Mesenchymal stem cell (in vitro differentiated cells and primary cell): ENCODE measurements around the gene EML4.

ENCODE experiments used
- DNase-seq: peaks from one replicate; pipeline ENCODE4 v3.0.0-alpha.2; 2013
- H2AFZ ChIP-seq: one replicate; pipeline ENCODE4 v1.6.1; 2013; ENCODE audit warnings: low read depth, mild to moderate bottlenecking, control low read depth, inconsistent platforms, low read length, moderate library complexity
- H2AK5ac ChIP-seq: 2 replicates; pipeline ENCODE4 v1.6.1; 2013; ENCODE audit warnings: low read length, moderate library complexity, mild to moderate bottlenecking, inconsistent platforms; ENCODE audit not compliant: severe bottlenecking
- H2BK120ac ChIP-seq: one replicate; pipeline ENCODE4 v1.6.1; 2013; ENCODE audit warnings: low read depth, mild to moderate bottlenecking, inconsistent platforms, low read length, moderate library complexity
- H2BK12ac ChIP-seq, 2 experiments: one replicate each; pipeline ENCODE4 v1.6.1; 2013; ENCODE audit warnings: inconsistent platforms in 2 of 2, low read length in 2 of 2, mild to moderate bottlenecking in 2 of 2, moderate library complexity in 2 of 2, control low read depth in 1 of 2
- H2BK15ac ChIP-seq: one replicate; pipeline ENCODE4 v1.6.1; 2013; ENCODE audit warnings: mild to moderate bottlenecking, low read depth, inconsistent platforms; ENCODE audit not compliant: poor library complexity, severe bottlenecking
- H2BK5ac ChIP-seq: 2 replicates; pipeline ENCODE4 v1.6.1; 2013; ENCODE audit warnings: low read depth, mild to moderate bottlenecking, low read length, control low read depth, inconsistent platforms; ENCODE audit not compliant: poor library complexity, severe bottlenecking
- H3K14ac ChIP-seq, 2 experiments: one replicate each; pipeline ENCODE4 v1.6.1; 2013; ENCODE audit warnings: inconsistent platforms in 2 of 2, low read length in 2 of 2, control low read depth in 1 of 2, mild to moderate bottlenecking in 1 of 2, moderate library complexity in 1 of 2
- H3K18ac ChIP-seq, 2 experiments: one replicate each; pipeline ENCODE4 v1.6.1; 2013; ENCODE audit warnings: inconsistent platforms in 2 of 2, low read length in 2 of 2, control low read depth in 1 of 2, low read depth in 1 of 2, mild to moderate bottlenecking in 1 of 2
- H3K23ac ChIP-seq, 2 experiments: one replicate each; pipeline ENCODE4 v1.6.1; 2013; ENCODE audit warnings: inconsistent platforms in 2 of 2, low read length in 2 of 2, mild to moderate bottlenecking in 2 of 2, moderate library complexity in 2 of 2, control low read depth in 1 of 2
- H3K27ac ChIP-seq: 2 replicates; pipeline ENCODE4 v1.5.1; 2013; ENCODE audit warnings: mild to moderate bottlenecking, moderate library complexity, low read length, control low read depth, inconsistent platforms; ENCODE audit not compliant: poor library complexity, severe bottlenecking
- H3K27me3 ChIP-seq, 2 experiments: 2 replicates each; pipeline versions ENCODE4 v1.6.1 to v1.7.0; 2013; ENCODE audit warnings: low read length in 2 of 2, mild to moderate bottlenecking in 2 of 2, moderate library complexity in 2 of 2, control low read depth in 1 of 2, inconsistent platforms in 1 of 2; ENCODE audit not compliant: control insufficient read depth in 1 of 2, insufficient read depth in 1 of 2
- H3K36me3 ChIP-seq, 2 experiments: 2 replicates each; pipeline versions ENCODE4 v1.6.1 to v1.7.0; 2013; ENCODE audit warnings: low read length in 2 of 2, control low read depth in 1 of 2, inconsistent platforms in 1 of 2, low read depth in 1 of 2, mild to moderate bottlenecking in 1 of 2; ENCODE audit not compliant: insufficient read depth in 2 of 2, control insufficient read depth in 1 of 2
- H3K4ac ChIP-seq, 2 experiments: one replicate each; pipeline ENCODE4 v1.6.1; 2013; ENCODE audit warnings: inconsistent platforms in 2 of 2, low read length in 2 of 2, mild to moderate bottlenecking in 2 of 2, moderate library complexity in 2 of 2, control low read depth in 1 of 2, low read depth in 1 of 2
- H3K4me1 ChIP-seq: 2 replicates; pipeline ENCODE4 v1.6.1; 2013; ENCODE audit warnings: low read depth, low read length, control low read depth; ENCODE audit not compliant: control insufficient read depth, insufficient read depth
- H3K4me2 ChIP-seq: 2 replicates; pipeline ENCODE4 v1.6.1; 2013; ENCODE audit warnings: low read length, mild to moderate bottlenecking, inconsistent platforms; ENCODE audit not compliant: poor library complexity, severe bottlenecking
- H3K4me3 ChIP-seq, 2 experiments: 2 replicates each; pipeline versions ENCODE4 v1.5.1 to v1.7.0; 2013; ENCODE audit warnings: low read length in 2 of 2, mild to moderate bottlenecking in 2 of 2, control low read depth in 1 of 2, low read depth in 1 of 2; ENCODE audit not compliant: insufficient read depth in 1 of 2
- H3K79me1 ChIP-seq: replicated peaks from 2 replicates; pipeline ENCODE4 v1.6.1; 2013; ENCODE audit warnings: mild to moderate bottlenecking, control low read depth, low read length, inconsistent platforms; ENCODE audit not compliant: poor library complexity, severe bottlenecking
- H3K9ac ChIP-seq: 2 replicates; pipeline ENCODE4 v1.7.0; 2013; ENCODE audit warnings: mild to moderate bottlenecking, low read length, moderate library complexity
- H3K9me3 ChIP-seq: 2 replicates; pipeline ENCODE4 v1.7.0; 2013; ENCODE audit warnings: mild to moderate bottlenecking, low read length; ENCODE audit not compliant: control insufficient read depth
- H4K8ac ChIP-seq: one replicate; pipeline ENCODE4 v1.6.1; 2013; ENCODE audit warnings: inconsistent platforms, mild to moderate bottlenecking, low read length, moderate library complexity
- H4K91ac ChIP-seq: one replicate; pipeline ENCODE4 v1.6.1; 2013; ENCODE audit warnings: mild to moderate bottlenecking, low read length, inconsistent platforms
- WGBS: methylation state at CpG from one replicate; pipeline ENCODE4 v1.1.7; 2013; ENCODE audit warnings: mixed read lengths; 5-methylcytosine and 5-hydroxymethylcytosine counted together

EML4 gene

DNA sequence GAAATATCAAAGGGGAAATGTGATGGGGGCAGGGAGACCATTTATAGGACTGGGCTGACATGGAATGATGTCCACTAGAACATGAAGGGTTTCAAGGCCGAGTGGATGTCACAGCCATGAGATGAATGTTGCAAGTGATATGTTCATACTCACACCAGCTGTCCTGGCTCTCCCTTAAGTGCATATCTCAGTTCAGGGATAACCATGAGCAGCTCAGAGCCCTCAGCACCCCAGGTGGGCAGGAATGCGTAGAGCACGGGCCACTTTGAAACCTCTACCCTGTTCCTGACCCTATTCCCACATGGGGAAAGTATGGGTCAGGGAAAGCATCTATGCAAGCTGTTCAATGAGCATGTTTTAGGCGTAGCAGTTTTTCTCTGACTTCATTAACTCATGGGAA, 12.4 kb upstream of the EML4 start:
- no peak overlapping the region for H3K9ac ChIP-seq
- no peak overlapping the region for H2BK12ac ChIP-seq
- H3K27ac ChIP-seq: no peak overlapping the region
- no peak overlapping the region for H2BK5ac ChIP-seq
- H4K8ac ChIP-seq: no peak overlapping the region
- H2BK120ac ChIP-seq: no peak overlapping the region
- WGBS: 73% methylated on average over 1 of the region's 4 CpGs
- no peaks in the 10 kb centered on the region for H3K27me3 ChIP-seq
- H3K14ac ChIP-seq: no peak overlapping the region
- no peak overlapping the region for H3K4ac ChIP-seq
- H3K23ac ChIP-seq: no peak overlapping the region
- H3K9me3 ChIP-seq: no peaks in the 10 kb centered on the region
- no peak overlapping the region for H3K4me3 ChIP-seq
- H3K18ac ChIP-seq: no peak overlapping the region
- H3K4me1 ChIP-seq: peaks cover 3% of the 10 kb centered on the region
- H2BK15ac ChIP-seq: no peak overlapping the region
- no peak overlapping the region for H2AFZ ChIP-seq
- peak overlapping the region; percentile 75 for H4K91ac ChIP-seq
- no peak for DNase-seq
- H3K36me3 ChIP-seq: no peaks in the 10 kb centered on the region
- no peak overlapping the region for H3K4me2 ChIP-seq
- H3K79me1 ChIP-seq: no peaks in the 10 kb centered on the region
- H2AK5ac ChIP-seq: no peak overlapping the region

- H3K79me1 ChIP-seq: no peaks in the 10 kb centered on the region
- no peak overlapping the region for H2BK5ac ChIP-seq
- no peak overlapping the region for H3K4me2 ChIP-seq
- no peak overlapping the region for H3K14ac ChIP-seq
- no peaks in the 10 kb centered on the region for H3K27me3 ChIP-seq
- no peaks in the 10 kb centered on the region for H3K9me3 ChIP-seq
- H2BK12ac ChIP-seq: no peak overlapping the region
- H4K8ac ChIP-seq: no peak overlapping the region
- no peak overlapping the region for H3K23ac ChIP-seq
- H2BK15ac ChIP-seq: no peak overlapping the region
- H3K4me3 ChIP-seq: no peak overlapping the region
- DNase-seq: no peak
- no peak overlapping the region for H3K18ac ChIP-seq
- H3K4ac ChIP-seq: no peak overlapping the region
- H4K91ac ChIP-seq: no peak overlapping the region
- H3K36me3 ChIP-seq: no peaks in the 10 kb centered on the region
- H2BK120ac ChIP-seq: no peak overlapping the region
- H3K27ac ChIP-seq: no peak overlapping the region
- H2AK5ac ChIP-seq: no peak overlapping the region
- no peak overlapping the region for H2AFZ ChIP-seq
- peaks cover 3% of the 10 kb centered on the region for H3K4me1 ChIP-seq
- no peak overlapping the region for H3K9ac ChIP-seq
Measured at GRCh38 chr2:42161444-42161843, 7.7 kb upstream of the EML4 start.

DNA sequence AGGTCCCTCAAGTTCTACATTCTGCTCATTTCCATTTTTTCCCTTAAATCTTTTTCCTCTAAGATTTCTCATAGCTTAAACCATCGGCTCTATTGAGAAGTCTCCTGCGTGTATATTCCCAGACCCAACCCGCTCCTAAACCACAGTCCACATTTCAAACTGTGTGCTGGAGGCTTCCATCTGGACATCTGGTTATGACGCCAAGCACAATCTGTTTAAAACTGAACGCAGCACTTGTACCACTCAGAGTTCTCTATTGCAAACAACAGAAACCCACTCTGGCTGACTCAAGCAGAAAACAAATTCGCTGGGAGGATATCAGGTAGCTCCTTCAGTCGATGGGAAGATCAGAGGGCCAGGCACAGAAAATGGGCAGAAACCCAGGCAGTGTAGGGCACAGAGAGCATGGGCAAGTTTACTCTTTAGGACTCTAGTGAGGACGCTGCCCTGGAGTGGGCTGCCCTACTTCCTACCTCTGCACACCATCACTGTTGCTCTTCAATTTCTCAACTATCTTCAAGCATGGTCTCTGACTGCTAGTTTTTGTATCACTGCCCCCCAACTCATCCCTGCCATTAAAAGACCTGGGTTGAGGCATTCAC, 5.6 kb upstream of the EML4 start:
- Histone ChIP-seq H3K4me2 (no peak overlapping the region), H3K79me1 (no peaks in the 10 kb centered on the region), H2BK15ac (no peak overlapping the region), H3K4me1 (no peaks in the 10 kb centered on the region), H2BK120ac (no peak overlapping the region), H2AK5ac (no peak overlapping the region), H3K9me3 (no peaks in the 10 kb centered on the region), H2BK12ac (peak overlapping the region in 1 of 2 experiments; percentile 21), H3K9ac (no peak overlapping the region), H4K91ac (no peak overlapping the region), H3K14ac (no peak overlapping the region), H3K4ac (no peak overlapping the region), H2AFZ (no peak overlapping the region), H4K8ac (no peak overlapping the region), H3K18ac (no peak overlapping the region), H3K23ac (no peak overlapping the region), H3K4me3 (no peak overlapping the region), H2BK5ac (no peak overlapping the region), H3K36me3 (no peaks in the 10 kb centered on the region), H3K27me3 (no peaks in the 10 kb centered on the region), H3K27ac (no peak overlapping the region)
- no peak for DNase-seq
- 82% methylated on average over 8 of the region's 8 CpGs for WGBS

- Histone ChIP-seq H2BK5ac (no peak overlapping the region), H3K4me3 (no peak overlapping the region), H2AFZ (no peak overlapping the region), H3K27me3 (no peaks in the 10 kb centered on the region), H4K91ac (no peak overlapping the region), H3K23ac (no peak overlapping the region), H3K36me3 (no peaks in the 10 kb centered on the region), H3K9me3 (no peaks in the 10 kb centered on the region), H2BK120ac (no peak overlapping the region), H3K27ac (no peak overlapping the region), H2AK5ac (no peak overlapping the region), H2BK15ac (no peak overlapping the region), H4K8ac (no peak overlapping the region), H3K9ac (no peak overlapping the region), H3K4me2 (no peak overlapping the region), H3K79me1 (no peaks in the 10 kb centered on the region), H2BK12ac (no peak overlapping the region), H3K18ac (no peak overlapping the region), H3K4me1 (peaks cover 2% of the 10 kb centered on the region), H3K4ac (no peak overlapping the region), H3K14ac (no peak overlapping the region)
- WGBS: 68% methylated on average over 3 of the region's 3 CpGs
- DNase-seq: no peak
Measured at GRCh38 chr2:42164046-42164445, 5.1 kb upstream of the EML4 start.
